ENCODE measurements around the gene CTSA. TPM values are rescaled to one million over a fixed set of nuclear protein-coding genes. Genes with fewer than 3 reads are reported as not detected.

The CTSA gene
- total and polyA plus RNA-seq, 4 donors: 29.4 to 102 (median 67.0) TPM

DNA sequence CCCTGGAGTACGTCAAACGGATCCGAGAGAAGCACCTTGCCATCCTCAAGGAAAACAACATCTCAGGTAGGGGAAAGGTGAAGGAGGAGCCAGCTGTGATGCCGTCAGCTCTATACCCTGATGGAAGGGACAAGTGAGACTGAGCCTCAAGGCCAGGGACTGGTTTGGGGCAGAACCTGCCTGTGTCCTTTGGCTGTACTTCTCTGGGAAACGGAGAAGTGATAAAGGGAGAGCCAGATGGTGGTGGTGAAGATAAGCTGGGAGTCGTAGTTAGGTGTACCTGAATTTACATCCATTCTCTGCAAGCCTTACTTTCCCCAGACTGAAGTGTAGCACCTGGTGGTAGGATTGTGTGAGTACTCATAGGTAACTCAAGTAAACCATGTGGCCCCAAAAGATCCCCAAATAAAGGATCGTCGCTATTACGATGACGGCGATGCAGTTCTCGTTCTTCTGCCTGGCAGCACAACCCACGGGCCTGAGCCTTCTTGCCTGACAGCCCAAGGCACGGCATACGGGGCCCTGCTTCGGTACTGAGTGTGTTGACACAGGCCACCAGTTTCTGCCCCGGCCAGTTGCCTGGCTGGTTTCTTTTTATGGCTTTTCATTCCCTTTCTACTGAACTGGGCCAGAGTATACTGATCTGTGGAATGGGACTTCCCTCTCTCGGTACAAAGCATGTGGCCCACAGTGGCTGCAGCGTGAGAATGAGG lies 54.0 kb downstream of the CTSA start:
- Histone ChIP-seq H3K27ac (ENCODE audit: low read depth, low read length) (no peak overlapping the region), H3K4me1 (ENCODE audit: control insufficient read depth, insufficient read depth, low read length) (no peaks in the 10 kb centered on the region), H3K9me3 (ENCODE audit: control insufficient read depth, insufficient read depth, low read length) (no peaks in the 10 kb centered on the region), H3K36me3 (ENCODE audit: control insufficient read depth, insufficient read depth, low read length) (peaks cover 96% of the 10 kb centered on the region), H3K27me3 (ENCODE audit: control insufficient read depth, insufficient read depth, low read length) (no peaks in the 10 kb centered on the region), H3K4me3 (ENCODE audit: low read depth, low read length) (no peak overlapping the region)
- WGBS (ENCODE audit: insufficient coverage): 92% methylated on average over 15 of the region's 19 CpGs
- no peak for DNase-seq (ENCODE audit: low read depth in 4 of 6, low spot score in 6 of 6)

GRCh38 chr20:45945678-45946148 lies 54.6 kb downstream of the CTSA start:
- WGBS (ENCODE audit: insufficient coverage): 89% methylated on average over 13 of the region's 13 CpGs
- H3K27ac ChIP-seq (ENCODE audit: low read depth, low read length): no peak overlapping the region
- no peaks in the 10 kb centered on the region for H3K27me3 ChIP-seq (ENCODE audit: control insufficient read depth, insufficient read depth, low read length)
- no peak for DNase-seq (ENCODE audit: low read depth in 4 of 6, low spot score in 6 of 6)
- no peaks in the 10 kb centered on the region for H3K9me3 ChIP-seq (ENCODE audit: control insufficient read depth, insufficient read depth, low read length)
- peaks cover 95% of the 10 kb centered on the region for H3K36me3 ChIP-seq (ENCODE audit: control insufficient read depth, insufficient read depth, low read length)
- no peak overlapping the region for H3K4me3 ChIP-seq (ENCODE audit: low read depth, low read length)
- no peaks in the 10 kb centered on the region for H3K4me1 ChIP-seq (ENCODE audit: control insufficient read depth, insufficient read depth, low read length)

- no peak for DNase-seq (ENCODE audit: low read depth in 4 of 6, low spot score in 6 of 6)
- peaks cover 95% of the 10 kb centered on the region for H3K36me3 ChIP-seq (ENCODE audit: control insufficient read depth, insufficient read depth, low read length)
- no peaks in the 10 kb centered on the region for H3K27me3 ChIP-seq (ENCODE audit: control insufficient read depth, insufficient read depth, low read length)
- no peak overlapping the region for H3K27ac ChIP-seq (ENCODE audit: low read depth, low read length)
- no peaks in the 10 kb centered on the region for H3K4me1 ChIP-seq (ENCODE audit: control insufficient read depth, insufficient read depth, low read length)
- no peak overlapping the region for H3K4me3 ChIP-seq (ENCODE audit: low read depth, low read length)
- 91% methylated on average over 20 of the region's 20 CpGs for WGBS (ENCODE audit: insufficient coverage)
- H3K9me3 ChIP-seq (ENCODE audit: control insufficient read depth, insufficient read depth, low read length): no peaks in the 10 kb centered on the region
Measured at GRCh38 chr20:45946149-45946970, 55.2 kb downstream of the CTSA start.

GRCh38 chr20:45947110-45947866 lies 56.2 kb downstream of the CTSA start:
- Histone ChIP-seq H3K4me1 (ENCODE audit: control insufficient read depth, insufficient read depth, low read length) (no peaks in the 10 kb centered on the region), H3K27ac (ENCODE audit: low read depth, low read length) (no peak overlapping the region), H3K4me3 (ENCODE audit: low read depth, low read length) (no peak overlapping the region), H3K36me3 (ENCODE audit: control insufficient read depth, insufficient read depth, low read length) (peaks cover 98% of the 10 kb centered on the region), H3K9me3 (ENCODE audit: control insufficient read depth, insufficient read depth, low read length) (no peaks in the 10 kb centered on the region), H3K27me3 (ENCODE audit: control insufficient read depth, insufficient read depth, low read length) (no peaks in the 10 kb centered on the region)
- DNase-seq (ENCODE audit: low read depth in 4 of 6, low spot score in 6 of 6): no peak
- WGBS (ENCODE audit: insufficient coverage): 93% methylated on average over 23 of the region's 29 CpGs

GRCh38 chr20:45948261-45948733 lies 57.2 kb downstream of the CTSA start:
- Histone ChIP-seq H3K4me1 (ENCODE audit: control insufficient read depth, insufficient read depth, low read length) (no peaks in the 10 kb centered on the region), H3K4me3 (ENCODE audit: low read depth, low read length) (no peak overlapping the region), H3K9me3 (ENCODE audit: control insufficient read depth, insufficient read depth, low read length) (no peaks in the 10 kb centered on the region), H3K27ac (ENCODE audit: low read depth, low read length) (no peak overlapping the region), H3K36me3 (ENCODE audit: control insufficient read depth, insufficient read depth, low read length) (peaks cover 98% of the 10 kb centered on the region), H3K27me3 (ENCODE audit: control insufficient read depth, insufficient read depth, low read length) (no peaks in the 10 kb centered on the region)
- WGBS (ENCODE audit: insufficient coverage): 81% methylated on average over 7 of the region's 7 CpGs
- DNase-seq (ENCODE audit: low read depth in 4 of 6, low spot score in 6 of 6): no peak

Other genes with a start within 250 kb of the CTSA start
- not detected for gene WFDC11, start 221.1 kb upstream of the CTSA start, total RNA-seq
- not detected for gene WFDC11, start 221.1 kb upstream of the CTSA start, polyA plus RNA-seq (ENCODE audit: insufficient read length in 2 of 2)
- gene WFDC13, start 189.3 kb upstream of the CTSA start, total RNA-seq: not detected
- gene WFDC13, start 189.3 kb upstream of the CTSA start, polyA plus RNA-seq (ENCODE audit: insufficient read length in 2 of 2): not detected
- gene WFDC10B, start 186.3 kb upstream of the CTSA start, total RNA-seq: not detected
- not detected for gene WFDC10B, start 186.3 kb upstream of the CTSA start, polyA plus RNA-seq (ENCODE audit: insufficient read length in 2 of 2)
- gene SPINT4, start 169.0 kb upstream of the CTSA start, total RNA-seq: not detected
- gene SPINT4, start 169.0 kb upstream of the CTSA start, polyA plus RNA-seq (ENCODE audit: insufficient read length in 2 of 2): not detected
- gene WFDC3, start 99.5 kb upstream of the CTSA start, total RNA-seq: 1 to 10 TPM in 1 of 2 donors, under 1 TPM in 1; 0.59 to 2.8 TPM
- 1 to 10 TPM; 2.5 to 3.0 TPM for gene WFDC3, start 99.5 kb upstream of the CTSA start, polyA plus RNA-seq (ENCODE audit: insufficient read length in 2 of 2)
- 10 to 100 TPM; 15.3 to 20.3 TPM for gene DNTTIP1, start 99.4 kb upstream of the CTSA start, total RNA-seq
- 10 to 100 TPM; 38.9 to 40.5 TPM for gene DNTTIP1, start 99.4 kb upstream of the CTSA start, polyA plus RNA-seq (ENCODE audit: insufficient read length in 2 of 2)
- 10 to 100 TPM in 1 of 2 donors, 1 to 10 TPM in 1; 7.1 to 31.7 TPM for gene UBE2C, start 78.7 kb upstream of the CTSA start, total RNA-seq
- 10 to 100 TPM; 27.0 to 36.0 TPM for gene UBE2C, start 78.7 kb upstream of the CTSA start, polyA plus RNA-seq (ENCODE audit: insufficient read length in 2 of 2)
- gene TNNC2, start 64.0 kb upstream of the CTSA start, total RNA-seq: 1 to 10 TPM; 1.1 to 2.4 TPM
- gene TNNC2, start 64.0 kb upstream of the CTSA start, polyA plus RNA-seq (ENCODE audit: insufficient read length in 2 of 2): 1 to 10 TPM; 3.2 to 8.8 TPM
- 10 to 100 TPM; 23.8 to 40.4 TPM for gene SNX21, start 57.5 kb upstream of the CTSA start, total RNA-seq
- 10 to 100 TPM; 35.8 to 40.7 TPM for gene SNX21, start 57.5 kb upstream of the CTSA start, polyA plus RNA-seq (ENCODE audit: insufficient read length in 2 of 2)
- gene ACOT8, start 33.9 kb upstream of the CTSA start, total RNA-seq: 10 to 100 TPM; 27.8 to 37.9 TPM
- gene ACOT8, start 33.9 kb upstream of the CTSA start, polyA plus RNA-seq (ENCODE audit: insufficient read length in 2 of 2): 10 to 100 TPM; 38.7 to 46.3 TPM
- gene ZSWIM3, start 33.7 kb upstream of the CTSA start, total RNA-seq: 1 to 10 TPM; 8.8 to 9.3 TPM
- 1 to 10 TPM; 6.1 to 7.2 TPM for gene ZSWIM3, start 33.7 kb upstream of the CTSA start, polyA plus RNA-seq (ENCODE audit: insufficient read length in 2 of 2)
- 10 to 100 TPM in 1 of 2 donors, 1 to 10 TPM in 1; 5.5 to 12.0 TPM for gene ZSWIM1, start 10.1 kb upstream of the CTSA start, total RNA-seq
- 10 to 100 TPM; 15.9 to 18.3 TPM for gene ZSWIM1, start 10.1 kb upstream of the CTSA start, polyA plus RNA-seq (ENCODE audit: insufficient read length in 2 of 2)
- gene SPATA25, start 3.7 kb upstream of the CTSA start, total RNA-seq: 1 to 10 TPM; 1.3 to 3.0 TPM
- 1 to 10 TPM; 2.6 to 5.6 TPM for gene SPATA25, start 3.7 kb upstream of the CTSA start, polyA plus RNA-seq (ENCODE audit: insufficient read length in 2 of 2)
- gene NEURL2, start 127 bp upstream of the CTSA start, total RNA-seq: 1 to 10 TPM; 2.4 to 6.3 TPM
- gene NEURL2, start 127 bp upstream of the CTSA start, polyA plus RNA-seq (ENCODE audit: insufficient read length in 2 of 2): 1 to 10 TPM; 3.6 to 7.0 TPM
- 100 to 1,000 TPM in 1 of 2 donors, 10 to 100 TPM in 1; 73.7 to 471 TPM for gene PLTP, start 20.8 kb downstream of the CTSA start, total RNA-seq
- gene PLTP, start 20.8 kb downstream of the CTSA start, polyA plus RNA-seq (ENCODE audit: insufficient read length in 2 of 2): 100 to 1,000 TPM; 222 to 234 TPM
- 10 to 100 TPM; 13.0 to 15.9 TPM for gene PCIF1, start 43.3 kb downstream of the CTSA start, total RNA-seq
- gene PCIF1, start 43.3 kb downstream of the CTSA start, polyA plus RNA-seq (ENCODE audit: insufficient read length in 2 of 2): 10 to 100 TPM; 46.0 to 49.9 TPM
- gene ZNF335, start 80.9 kb downstream of the CTSA start, total RNA-seq: 10 to 100 TPM in 1 of 2 donors, 1 to 10 TPM in 1; 9.9 to 12.9 TPM
- gene ZNF335, start 80.9 kb downstream of the CTSA start, polyA plus RNA-seq (ENCODE audit: insufficient read length in 2 of 2): 10 to 100 TPM; 18.3 to 21.6 TPM
- 1 to 10 TPM in 1 of 2 donors, under 1 TPM in 1; 0.88 to 6.2 TPM for gene MMP9, start 117.6 kb downstream of the CTSA start, total RNA-seq
- under 1 TPM; 0.11 to 0.41 TPM for gene MMP9, start 117.6 kb downstream of the CTSA start, polyA plus RNA-seq (ENCODE audit: insufficient read length in 2 of 2)
- gene SLC12A5, start 137.9 kb downstream of the CTSA start, total RNA-seq: 10 to 100 TPM; 26.2 to 84.7 TPM
- gene SLC12A5, start 137.9 kb downstream of the CTSA start, polyA plus RNA-seq (ENCODE audit: insufficient read length in 2 of 2): 100 to 1,000 TPM; 176 to 191 TPM
- 10 to 100 TPM; 12.3 to 30.1 TPM for gene NCOA5, start 198.6 kb downstream of the CTSA start, total RNA-seq
- gene NCOA5, start 198.6 kb downstream of the CTSA start, polyA plus RNA-seq (ENCODE audit: insufficient read length in 2 of 2): 10 to 100 TPM; 49.9 to 50.7 TPM
- 1 to 10 TPM; 1.6 to 6.3 TPM for gene CD40, start 227.0 kb downstream of the CTSA start, total RNA-seq
- gene CD40, start 227.0 kb downstream of the CTSA start, polyA plus RNA-seq (ENCODE audit: insufficient read length in 2 of 2): 1 to 10 TPM; 4.8 to 6.5 TPM

Measured in spinal cord (tissue), 10 donors.